CD4-positive, alpha-beta T cell treated with Interleukin-15 for 1 hour (primary cell): ENCODE data around the gene CXorf51B.
"Not testable (repeated sequence)": the region's sequence is repeated elsewhere in the genome, so short reads cannot be mapped to it uniquely, and the experiment has no call there.

Source experiments
- DNase-seq: peaks from one replicate; pipeline ENCODE4 v3.0.0-alpha.2; 2020

Gene CXorf51B

GRCh38 chrX:146809471-146809870 is at the start of gene CXorf51B:
CXorf51B (plus strand) TSS chrX:146809771; CDS start chrX:146809792, 21 bp downstream.
- DNase-seq, result not testable (repeated sequence)

- DNase-seq, result not testable (repeated sequence)
Measured at GRCh38 chrX:146814644-146815043, 5.1 kb downstream of the CXorf51B start, which contains the start of gene CXorf51A. CXorf51A (minus strand) TSS chrX:146814744; CDS start chrX:146814723, 21 bp downstream.

- DNase-seq, result no peak
Measured at GRCh38 chrX:146831994-146832393, 22.4 kb downstream of the CXorf51B start.

- no peak for DNase-seq
Measured at GRCh38 chrX:146854281-146854680, 44.7 kb downstream of the CXorf51B start.
